ENCODE measurements around the gene IQCE.

IQCE gene

GRCh38 chr7:2558629-2559282, at the start of gene IQCE:
IQCE (plus strand) TSS chr7:2558979; CDS start chr7:2559182, 203 bp downstream.
- DNase-seq = peak; percentile 22 to 96 (median 86)

DNA sequence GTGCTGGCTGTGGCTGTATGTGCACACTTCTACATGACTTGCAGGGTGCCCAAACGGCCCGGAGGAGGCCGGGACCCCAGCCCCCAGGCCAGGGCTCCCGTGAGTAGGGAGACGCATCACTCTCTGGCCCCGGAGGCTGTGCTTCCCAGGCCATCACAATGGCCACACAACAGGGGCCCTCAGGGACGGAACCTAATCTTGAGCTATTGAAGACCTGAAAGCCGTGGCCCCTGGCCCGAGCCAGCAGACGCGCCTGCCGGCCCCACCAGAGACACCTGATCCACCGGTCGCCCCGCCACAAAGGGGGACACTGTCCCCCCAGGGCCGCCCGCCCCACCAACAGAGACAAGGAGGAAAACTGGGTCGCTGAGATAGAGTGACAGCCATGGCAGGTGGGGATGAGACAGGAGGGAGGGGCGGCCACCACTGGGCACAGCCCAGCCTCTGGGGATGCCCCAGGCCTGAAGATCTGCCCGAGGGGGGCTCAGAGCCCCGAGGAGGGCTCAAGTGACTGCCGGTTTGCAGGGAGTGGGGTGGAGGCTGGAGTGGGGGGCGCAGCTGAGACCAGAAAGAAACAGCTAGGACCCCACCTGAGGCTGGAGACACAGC, 49.4 kb upstream of the IQCE start:
- DNase-seq = no peak

DNA sequence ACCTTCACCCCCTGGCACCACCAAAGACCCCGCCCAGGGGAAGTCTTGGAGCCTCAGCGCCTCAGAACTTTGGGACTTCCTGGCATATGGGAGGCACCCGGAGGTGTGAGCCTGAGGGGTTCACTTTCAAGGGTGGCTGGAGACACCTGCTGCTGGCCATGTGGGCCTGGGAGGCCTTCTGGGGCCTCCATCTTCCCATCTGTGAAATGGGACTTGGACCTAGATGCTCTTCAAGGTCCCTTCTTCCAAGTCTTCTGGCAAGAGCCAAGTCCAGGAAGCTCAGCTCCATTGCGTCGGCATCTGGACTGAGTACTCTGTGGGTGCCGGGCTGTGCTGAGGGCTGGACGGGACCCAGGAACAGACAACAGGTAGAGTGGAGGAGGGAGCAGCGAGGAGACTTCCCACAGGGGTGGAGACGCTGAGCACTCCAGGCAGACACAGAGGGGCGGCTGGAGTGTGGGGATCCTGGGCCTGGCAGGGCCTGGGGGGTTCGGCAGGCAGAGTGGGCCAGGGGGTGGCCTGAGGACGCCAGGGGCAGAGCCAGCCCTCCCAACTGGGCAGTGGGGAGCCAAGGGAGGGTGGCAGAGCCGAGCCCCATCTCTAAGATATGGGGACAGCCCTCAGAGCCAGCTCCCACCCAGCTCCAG, 48.5 kb upstream of the IQCE start:
- no peak for DNase-seq

- DNase-seq = no peak
Observed at GRCh38 chr7:2510909-2511768, 47.6 kb upstream of the IQCE start.

- DNase-seq = no peak
Observed at GRCh38 chr7:2511769-2512168, 47.0 kb upstream of the IQCE start.

- peak in 7 of 51 donors; percentile 27 to 50 (median 31) for DNase-seq
Observed at GRCh38 chr7:2512179-2512661, 46.6 kb upstream of the IQCE start.

DNA sequence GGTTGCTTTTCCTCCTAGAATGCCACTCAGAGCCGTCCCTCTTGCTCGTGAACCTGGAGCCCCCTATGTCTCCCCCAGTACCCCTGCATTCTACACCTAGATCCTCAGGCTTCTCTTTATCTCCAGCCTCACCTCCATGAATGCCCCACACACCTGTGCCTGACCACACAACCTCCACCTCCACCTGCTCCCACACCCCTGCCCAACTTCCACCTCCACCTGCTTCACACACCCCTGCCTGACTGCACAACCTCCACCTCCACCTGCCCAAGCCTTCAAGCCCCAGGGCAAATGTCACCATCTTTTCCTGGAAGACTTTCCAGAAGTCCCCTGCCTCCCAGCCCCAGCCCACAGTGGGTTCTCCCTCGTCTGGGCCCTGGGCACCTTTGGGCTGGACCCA, 46.1 kb upstream of the IQCE start:
- no peak for DNase-seq

DNA sequence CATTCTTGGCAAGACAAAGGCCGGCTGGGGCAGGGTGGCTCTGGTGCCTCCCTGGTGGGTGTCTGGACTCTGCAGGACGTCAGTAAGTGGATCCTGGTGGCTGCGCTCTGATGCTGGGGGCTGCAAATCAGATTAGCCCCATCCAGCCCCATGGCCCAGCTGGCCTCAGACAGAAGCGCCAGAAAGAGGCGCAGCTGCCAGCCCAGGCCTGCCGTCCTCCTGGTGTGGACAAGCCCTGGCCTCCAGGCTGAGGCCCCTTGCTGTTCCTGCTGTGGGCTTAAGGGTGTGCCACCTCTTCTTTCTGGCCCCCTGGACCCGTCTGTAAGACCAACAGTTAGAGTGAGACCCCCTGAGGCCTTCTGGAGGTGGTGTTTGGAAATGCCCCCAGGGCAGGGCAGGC, 45.1 kb upstream of the IQCE start:
- DNase-seq = no peak

- no peak for DNase-seq
Observed at GRCh38 chr7:2514473-2515423, 44.0 kb upstream of the IQCE start.

- no peak for DNase-seq
Observed at GRCh38 chr7:2515424-2516193, 43.2 kb upstream of the IQCE start.

DNA sequence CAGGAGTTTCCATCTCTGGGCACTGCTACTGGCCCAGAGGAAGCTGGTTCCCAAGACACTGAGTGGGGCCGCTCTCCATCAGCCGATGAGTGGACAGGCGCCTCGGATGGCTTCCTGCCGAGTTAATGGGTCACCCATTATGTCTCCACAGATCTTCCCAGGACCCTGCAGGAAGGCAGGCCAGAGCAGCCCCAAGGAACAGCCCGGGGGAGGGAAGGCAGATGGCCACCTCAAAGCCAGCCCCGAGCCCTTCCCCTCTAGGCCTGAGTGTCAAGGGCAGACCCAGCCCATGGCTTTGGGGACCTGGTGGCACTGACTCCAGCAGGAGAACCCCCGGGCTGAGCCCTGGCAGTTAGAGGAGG, 42.6 kb upstream of the IQCE start:
- no peak for DNase-seq

DNA sequence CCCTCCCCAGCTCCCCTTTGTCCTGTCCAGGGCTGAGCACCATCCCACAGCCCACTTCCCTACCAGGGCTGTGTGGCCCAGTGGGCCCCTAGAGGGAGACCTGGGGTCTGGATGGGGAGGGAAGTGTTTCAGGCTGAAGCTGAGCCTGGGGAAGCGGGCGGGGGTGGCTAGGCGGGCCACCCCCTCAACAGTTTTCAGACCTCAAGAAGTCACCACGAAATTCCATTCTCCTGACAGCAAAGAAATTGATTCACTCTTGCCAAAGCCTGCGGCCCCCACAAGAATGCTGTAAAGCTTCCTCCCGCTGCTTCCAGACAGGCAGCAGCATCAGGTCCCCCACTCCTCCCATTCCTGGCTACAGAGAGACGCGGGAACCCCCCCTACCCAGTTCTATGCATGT, 41.8 kb upstream of the IQCE start:
- no peak for DNase-seq

- peak in 1 of 51 donors; percentile 28 for DNase-seq
Observed at GRCh38 chr7:2517678-2518507, 40.9 kb upstream of the IQCE start.

- DNase-seq = no peak
Observed at GRCh38 chr7:2518737-2519118, 40.1 kb upstream of the IQCE start.

DNA sequence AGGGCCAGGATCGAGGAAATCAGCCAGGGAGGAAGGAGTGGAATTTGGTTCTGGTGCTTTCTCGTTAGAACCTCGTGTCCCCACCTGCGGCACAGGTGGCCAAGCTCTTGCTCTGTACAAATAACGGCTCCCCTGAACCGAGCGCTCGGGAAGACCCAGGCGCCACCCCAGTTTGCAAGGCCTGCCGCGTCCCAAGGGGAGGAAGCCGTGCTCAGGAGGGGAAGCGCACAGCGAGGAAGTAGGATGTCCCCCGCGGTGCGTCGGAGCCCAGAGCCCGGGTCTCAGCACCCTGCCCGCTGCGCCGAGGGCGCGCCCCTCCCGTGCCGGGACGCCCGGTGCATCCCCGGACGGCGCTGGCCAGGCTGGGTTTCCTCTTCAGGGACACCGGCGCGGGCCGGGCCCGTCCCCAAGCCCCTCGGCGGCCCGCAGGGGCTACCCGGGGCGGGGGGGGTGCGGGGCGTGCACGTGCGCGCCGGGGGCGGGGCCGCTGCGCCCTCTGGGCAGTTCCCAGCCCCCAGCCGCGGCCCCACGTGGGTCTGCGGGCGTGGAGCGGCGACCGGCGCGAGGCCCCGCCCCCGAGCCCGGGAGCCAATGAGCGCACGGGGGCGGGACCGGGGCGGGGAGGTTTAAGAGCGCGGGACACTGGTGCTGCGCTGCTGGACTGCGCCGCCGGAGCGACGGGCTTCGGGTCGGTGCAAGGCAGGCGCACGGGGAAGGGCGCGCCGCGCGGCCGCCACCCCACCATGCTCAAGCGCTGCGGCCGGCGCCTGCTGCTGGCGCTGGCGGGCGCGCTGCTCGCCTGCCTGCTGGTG, 39.5 kb upstream of the IQCE start, which contains the start of gene LFNG:
TSS of gene LFNG (plus strand) at position 656 of the 812 bp plus-strand sequence. CDS start at position 744, 88 bp downstream.
- DNase-seq = peak in 49 of 51 donors; percentile 22 to 94 (median 76)

DNA sequence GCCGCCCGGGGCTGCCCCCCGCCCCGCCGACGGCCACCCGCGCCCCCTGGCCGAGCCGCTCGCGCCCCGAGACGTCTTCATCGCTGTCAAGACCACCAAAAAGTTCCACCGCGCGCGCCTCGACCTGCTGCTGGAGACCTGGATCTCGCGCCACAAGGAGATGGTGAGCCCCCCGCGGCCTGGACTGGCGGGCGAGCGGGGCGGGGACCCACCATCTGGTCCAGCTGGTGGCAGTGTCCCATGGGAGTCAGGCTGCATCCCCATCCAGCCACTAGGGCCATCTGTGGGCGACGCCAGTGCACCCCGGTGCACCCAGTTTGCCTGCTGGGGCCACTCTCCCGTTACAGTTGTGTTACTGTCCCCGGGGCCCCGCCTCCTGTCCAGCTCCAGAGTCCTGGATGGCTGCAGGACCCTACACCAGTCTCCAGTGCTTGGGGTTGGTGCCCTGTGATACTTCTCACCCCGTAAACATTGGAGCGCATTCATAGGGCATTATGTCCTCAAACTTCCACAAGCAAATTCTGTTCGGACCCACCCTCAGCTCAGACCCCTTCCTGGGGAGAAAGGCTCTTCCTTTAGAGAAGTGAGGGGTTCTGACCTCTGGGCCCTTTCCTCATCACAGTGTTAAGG, 38.5 kb upstream of the IQCE start:
- DNase-seq = peak in 8 of 51 donors; percentile 15 to 41 (median 30)

DNA sequence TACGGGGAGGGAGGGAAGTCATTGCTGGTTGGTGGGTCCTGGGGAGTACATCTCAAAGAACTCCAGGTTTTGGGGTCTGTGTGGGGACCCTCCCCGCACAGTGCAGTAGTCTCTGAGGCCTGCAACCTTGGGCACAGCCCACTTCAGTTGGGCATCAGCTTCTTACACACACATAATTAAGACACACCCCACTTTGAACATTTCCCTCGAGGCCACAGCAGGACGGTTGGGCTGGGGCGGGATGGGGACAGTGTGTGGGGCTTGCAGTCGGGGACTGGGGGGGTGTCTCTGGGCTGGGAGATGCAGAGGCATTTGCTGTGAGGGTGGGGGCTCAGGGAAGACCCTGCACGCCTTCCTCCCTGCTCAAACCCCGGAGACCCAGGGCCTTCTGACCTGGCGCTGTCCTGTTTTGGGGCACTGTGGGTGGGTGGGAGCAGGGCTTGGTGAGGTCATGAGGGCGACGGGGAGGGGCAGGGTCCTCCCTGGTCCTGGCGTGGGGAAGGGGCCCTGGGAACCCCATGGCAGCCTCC, 38.0 kb upstream of the IQCE start:
- DNase-seq = peak in 1 of 51 donors; percentile 18

Data from hypothalamus (tissue), 51 donors.